GM18519 (cell line): ENCODE data around the gene AKAIN1.

ENCODE experiments used
- ATAC-seq: cut with Tn5 transposase; IDR thresholded peaks from one replicate; pipeline ENCODE4 v1.9.1; 2021; ENCODE audit warnings: mild to moderate bottlenecking, moderate library complexity; ENCODE audit not compliant: unreplicated experiment, low FRiP score

Gene AKAIN1

GRCh38 chr18:5164903-5165302 is 32.2 kb downstream of the AKAIN1 start:
- ATAC-seq = no peak

GRCh38 chr18:5162111-5162510 is 34.9 kb downstream of the AKAIN1 start:
- ATAC-seq = no peak

DNA sequence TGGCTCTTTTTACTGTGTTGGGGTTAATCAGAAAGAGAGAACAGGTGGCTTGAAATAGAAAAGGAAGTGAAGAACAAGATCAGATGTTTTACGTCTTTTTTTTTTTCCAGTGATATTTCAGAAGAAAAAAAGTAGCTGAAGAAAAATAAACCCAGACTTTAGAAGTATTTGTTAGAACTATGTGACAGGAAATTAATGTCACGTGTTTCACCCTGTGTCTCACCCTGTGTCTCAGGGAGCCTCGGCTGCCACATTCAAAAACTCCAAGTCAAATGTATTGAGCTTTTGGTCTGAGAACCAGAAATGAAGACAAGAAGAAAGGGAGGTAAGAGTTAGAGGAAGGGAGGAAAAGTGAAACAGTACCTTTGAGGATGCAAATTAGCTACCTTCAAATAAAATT is 38.0 kb downstream of the AKAIN1 start:
- ATAC-seq = no peak

- no peak for ATAC-seq
Measured at GRCh38 chr18:5158587-5158986, 38.5 kb downstream of the AKAIN1 start.

DNA sequence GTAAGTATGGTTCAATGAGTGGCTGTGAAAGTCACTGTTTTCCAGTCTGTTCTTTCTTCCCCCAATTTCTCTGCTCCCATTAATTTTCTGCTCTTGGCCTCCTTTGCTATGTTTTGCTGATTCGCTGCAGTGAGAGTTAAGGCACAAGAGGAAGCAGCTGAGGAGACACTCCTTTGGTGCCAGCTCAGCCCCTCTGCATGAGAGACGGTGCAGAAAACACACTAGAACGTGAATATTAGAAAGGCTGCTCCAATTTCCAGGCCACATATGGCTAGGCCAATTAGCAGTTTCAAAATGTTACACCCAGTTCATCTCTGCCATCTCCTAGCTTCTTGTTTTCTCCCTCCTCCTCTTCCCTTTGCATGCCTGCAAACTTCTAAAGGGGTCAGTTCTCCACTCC is 38.9 kb downstream of the AKAIN1 start:
- ATAC-seq = no peak

DNA sequence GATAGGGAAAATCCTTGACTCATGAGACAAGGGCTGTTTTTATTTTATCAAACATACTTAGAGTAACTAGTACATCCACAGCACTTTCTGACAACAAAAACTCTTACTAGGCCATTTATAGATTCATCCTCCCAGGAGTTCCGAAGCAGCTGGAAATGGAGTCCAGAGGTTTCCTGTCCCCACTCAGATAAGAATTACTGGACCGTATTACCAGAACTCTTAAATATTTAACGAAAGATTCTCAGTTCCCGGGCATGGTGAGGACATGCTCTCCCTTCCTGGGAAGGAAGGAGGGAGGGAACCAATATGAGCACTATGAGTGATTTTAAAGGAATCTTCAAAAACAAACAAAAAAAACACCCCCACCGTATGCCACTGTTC is 41.2 kb downstream of the AKAIN1 start:
- no peak for ATAC-seq

DNA sequence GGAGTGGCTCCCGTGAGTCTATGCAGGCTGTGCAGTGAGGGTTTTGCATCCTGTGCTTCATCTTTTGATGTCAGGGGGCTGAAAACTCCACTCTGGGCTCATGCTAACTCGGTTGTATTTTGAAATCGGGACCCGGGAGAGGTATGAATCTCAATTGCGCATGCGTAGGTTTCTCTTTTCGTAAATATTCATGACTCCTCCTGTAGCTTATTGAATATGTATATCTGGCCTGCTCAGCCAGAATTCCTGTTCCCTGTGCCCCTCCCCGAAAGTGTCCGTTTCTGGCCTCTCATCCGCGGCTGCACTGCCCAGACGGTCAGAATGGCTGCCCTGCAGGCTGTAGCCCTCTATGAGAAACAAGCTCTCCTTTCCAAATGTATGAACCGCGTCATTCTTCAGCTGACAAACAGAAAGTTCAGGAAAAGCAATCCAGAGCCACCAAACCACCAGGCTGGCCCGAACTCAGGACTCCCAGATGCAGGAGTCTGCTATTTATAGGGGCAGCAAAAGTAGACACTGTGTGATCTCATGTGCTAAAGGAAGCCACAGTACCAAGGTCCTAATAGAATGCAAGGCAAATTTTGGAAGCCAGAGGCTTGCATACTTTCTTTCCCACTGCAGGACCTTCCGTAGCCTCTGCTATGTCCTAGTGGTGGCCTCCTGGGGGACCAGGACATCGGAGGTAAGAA is 41.7 kb downstream of the AKAIN1 start:
- no peak for ATAC-seq

DNA sequence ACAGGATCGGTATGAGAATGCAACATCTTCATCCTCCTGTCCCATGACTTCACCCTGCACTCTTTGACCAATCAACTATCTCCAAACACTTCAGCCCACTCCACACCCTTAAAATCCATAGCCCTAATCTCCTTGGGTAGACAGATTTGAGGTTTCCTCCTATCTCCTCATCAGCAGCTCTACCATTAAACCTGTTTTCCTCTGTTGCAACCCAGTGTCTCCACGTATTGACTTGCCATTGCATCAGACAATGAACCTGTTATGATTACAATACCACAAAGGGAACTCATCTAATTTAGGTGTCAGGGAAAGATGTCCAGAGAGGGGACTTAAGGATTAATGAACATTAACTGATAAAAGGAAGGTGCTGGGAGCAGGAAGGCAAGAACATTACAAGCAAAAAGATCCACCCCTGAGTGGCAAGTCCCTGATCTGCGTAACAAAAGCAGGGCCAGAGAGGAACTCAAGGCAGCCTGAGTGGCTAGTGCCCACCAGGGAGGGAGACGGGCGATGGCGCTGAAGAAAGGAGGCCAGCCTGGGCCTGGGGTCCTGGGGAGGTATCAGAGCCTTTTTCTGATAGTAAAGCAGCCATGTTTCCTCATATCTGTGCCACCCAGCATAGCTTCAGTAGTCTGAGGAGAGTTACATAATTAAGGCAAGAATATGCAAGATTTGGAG is 44.6 kb downstream of the AKAIN1 start:
- no peak for ATAC-seq

DNA sequence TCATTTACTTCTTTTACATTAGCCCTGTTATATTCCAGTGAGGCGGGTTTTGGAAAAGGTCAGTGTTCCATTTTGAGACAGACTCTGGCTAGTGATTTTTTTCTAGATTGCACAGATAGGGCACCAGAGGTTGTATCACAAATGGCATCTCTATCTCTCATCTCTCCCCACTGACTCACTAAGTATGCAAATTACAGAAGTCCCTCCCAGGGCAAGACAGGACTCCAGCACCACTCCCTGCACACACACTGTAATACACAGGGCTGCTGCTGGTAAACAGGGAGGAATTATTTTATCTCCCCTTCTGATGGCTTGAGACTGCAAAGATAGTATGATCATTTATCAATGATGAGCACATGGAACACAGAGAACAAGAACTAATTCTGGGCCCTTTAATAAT is 46.2 kb downstream of the AKAIN1 start:
- ATAC-seq = no peak

- ATAC-seq = no peak
Measured at GRCh38 chr18:5146093-5146492, 51.0 kb downstream of the AKAIN1 start.

DNA sequence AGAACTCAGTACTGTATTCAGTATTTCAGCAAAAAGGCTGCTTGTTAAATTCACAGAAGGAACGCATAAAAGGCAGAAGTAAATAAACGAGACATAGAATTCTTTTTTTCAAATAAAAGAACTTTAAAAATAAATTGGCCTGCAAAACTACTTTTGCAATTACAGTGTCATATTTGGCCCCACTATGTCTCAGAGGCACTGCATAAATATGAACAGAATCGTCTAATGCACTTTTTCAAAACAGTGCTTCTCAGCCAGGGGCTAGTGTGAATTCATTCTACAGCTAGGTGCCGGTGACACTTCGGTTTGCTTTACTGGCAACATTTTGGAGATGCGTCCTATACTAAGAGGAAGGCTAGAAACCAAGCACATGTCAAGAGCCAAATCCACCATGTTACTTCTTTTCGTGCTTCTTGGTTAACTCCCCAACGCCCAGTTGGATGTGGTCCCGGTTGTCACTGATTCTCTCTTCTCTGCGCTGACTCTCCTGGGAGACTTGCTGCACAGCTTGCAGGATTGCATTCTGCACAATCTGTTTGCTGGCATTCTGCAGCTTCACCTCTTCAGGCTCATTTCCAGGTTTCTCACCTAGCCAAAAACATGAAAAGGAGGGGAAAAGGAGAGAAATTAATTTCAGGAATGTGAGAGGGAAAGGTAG is 51.8 kb downstream of the AKAIN1 start:
- ATAC-seq = no peak

DNA sequence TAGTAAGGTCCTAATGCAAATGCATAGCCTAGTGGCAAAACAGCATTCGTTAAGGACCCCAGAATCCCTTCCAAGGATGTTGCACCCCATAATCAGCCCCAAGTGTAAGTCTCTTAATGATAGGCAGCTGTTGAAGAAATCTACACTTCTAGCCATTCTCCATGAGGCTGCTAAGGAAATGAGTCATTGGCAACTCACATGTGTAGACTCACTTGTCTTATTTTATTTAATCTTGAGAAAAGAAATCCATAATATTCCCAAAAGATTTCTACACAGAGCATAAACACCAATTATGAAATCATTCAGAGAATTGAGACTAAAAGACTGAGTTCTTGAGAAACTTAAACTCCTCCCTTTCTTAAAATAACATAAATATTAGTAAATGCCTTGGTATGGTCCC is 52.4 kb downstream of the AKAIN1 start:
- no peak for ATAC-seq

DNA sequence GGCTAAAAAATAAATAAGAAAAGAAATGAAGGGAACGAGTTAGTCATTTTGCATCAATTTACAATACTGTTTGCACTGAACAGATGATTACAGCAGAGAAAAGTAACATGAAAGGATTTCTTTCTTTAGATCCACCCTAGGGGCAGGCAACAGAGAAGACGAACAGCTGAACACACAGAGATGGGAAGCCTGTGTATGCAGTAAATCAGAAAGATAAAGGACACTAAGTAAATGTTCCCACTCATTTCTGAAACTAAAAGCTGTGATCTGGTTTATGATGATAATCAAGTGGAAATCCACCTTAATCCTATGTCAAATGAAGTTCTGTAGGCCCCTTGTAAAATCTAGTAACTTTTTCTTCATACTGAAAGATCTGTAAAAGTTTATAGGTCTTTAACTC is 54.2 kb downstream of the AKAIN1 start:
- ATAC-seq = no peak

DNA sequence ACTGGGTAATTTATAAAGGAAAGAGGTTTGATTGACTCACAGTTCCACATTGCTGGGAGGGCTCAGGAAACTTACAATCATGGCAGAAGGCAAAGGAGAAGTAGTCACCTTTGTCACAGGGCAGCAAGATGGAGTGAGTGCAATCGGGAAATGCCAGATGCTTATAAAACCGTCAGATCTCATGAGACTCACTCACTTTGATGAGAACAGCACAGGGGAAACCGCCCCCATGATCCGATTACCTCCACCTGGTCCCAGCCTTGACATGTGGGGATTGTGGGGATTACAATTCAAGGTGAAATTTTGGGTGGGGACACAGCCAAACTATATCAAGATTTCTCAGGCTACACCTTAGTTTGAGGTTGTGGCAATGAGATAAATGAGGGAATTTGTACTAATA is 54.9 kb downstream of the AKAIN1 start:
- ATAC-seq = no peak

DNA sequence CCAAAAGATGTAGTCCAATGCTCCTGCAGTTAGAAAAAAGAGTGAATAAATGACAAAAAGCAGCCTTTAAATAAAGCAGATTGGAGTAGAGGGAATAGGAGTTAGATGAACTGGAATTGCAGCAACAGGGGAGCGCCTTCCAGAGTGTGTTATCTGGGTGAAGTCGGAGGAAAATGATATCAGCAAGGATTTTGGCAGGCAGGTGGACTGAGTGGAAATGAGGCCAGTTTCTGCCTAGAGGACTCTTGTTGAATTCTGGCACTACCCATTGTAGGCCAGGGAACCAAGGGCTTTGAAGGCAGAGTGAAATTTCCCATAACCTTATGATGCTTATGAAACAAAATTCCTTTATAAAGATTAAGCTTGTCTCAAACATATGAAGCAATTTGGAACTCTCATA is 59.8 kb downstream of the AKAIN1 start:
- no peak for ATAC-seq

DNA sequence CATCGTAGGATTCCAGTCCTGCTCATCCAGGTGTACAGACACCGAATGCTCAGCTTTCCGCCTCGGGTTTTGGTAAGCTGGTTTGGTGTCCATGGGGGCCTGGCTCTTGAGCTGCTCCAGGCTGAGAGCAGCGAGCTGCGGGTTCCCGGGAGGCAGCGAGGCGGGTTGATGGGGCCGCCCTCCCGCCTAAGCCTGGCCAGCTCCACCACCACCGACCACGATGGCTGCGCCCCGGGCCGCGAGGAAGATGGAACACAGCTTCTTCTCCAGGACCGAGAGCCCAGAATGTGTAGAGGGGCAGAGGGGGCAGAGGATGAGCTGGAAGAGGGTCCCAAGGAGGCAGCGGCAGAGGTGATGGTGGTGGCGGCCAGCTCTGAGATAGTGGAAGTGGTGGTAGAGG is 64.1 kb downstream of the AKAIN1 start:
- ATAC-seq = no peak

GRCh38 chr18:5122272-5122671 is 74.8 kb downstream of the AKAIN1 start:
- no peak for ATAC-seq

GRCh38 chr18:5110266-5110665 is 86.8 kb downstream of the AKAIN1 start:
- ATAC-seq = no peak

GRCh38 chr18:5107988-5108387 is 89.1 kb downstream of the AKAIN1 start:
- no peak for ATAC-seq

DNA sequence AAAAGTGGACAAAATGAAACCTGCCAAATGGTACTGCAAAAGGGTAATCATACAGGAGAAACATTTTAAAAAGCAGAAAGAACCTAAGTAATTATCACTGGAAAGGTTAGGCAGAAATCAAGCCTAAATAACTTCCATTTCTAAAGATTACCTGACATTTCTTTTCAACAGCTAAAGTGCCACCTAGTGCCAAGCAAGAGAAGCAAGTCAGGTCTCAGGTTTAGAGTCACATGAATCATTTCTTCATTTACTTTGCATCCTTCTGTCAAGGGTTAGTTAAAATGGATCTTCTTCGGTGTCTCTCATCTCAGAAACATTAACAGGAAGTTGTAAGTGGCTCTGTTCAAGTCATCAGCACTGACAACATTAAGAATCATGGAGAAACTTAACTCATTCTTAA is 90.3 kb downstream of the AKAIN1 start:
- no peak for ATAC-seq

- no peak for ATAC-seq
Measured at GRCh38 chr18:5104246-5104645, 92.8 kb downstream of the AKAIN1 start.

GRCh38 chr18:5103693-5104092 is 93.4 kb downstream of the AKAIN1 start:
- no peak for ATAC-seq
